Cardiac muscle cell (in vitro differentiated cells and primary cell): Measurements from ENCODE around the gene RNF213. TPM values are rescaled to one million over a fixed set of nuclear protein-coding genes. Genes with fewer than 3 reads are reported as not detected.

Source experiments
- DNase-seq, 2 donors: peaks; one replicate each; pipeline versions ENCODE4 v3.0.0 to v3.0.0-alpha.2; 2010 to 2017; ENCODE audit warnings: low read depth in 1 of 2, low spot score in 1 of 2
- H3K27ac ChIP-seq: fragments of 200-600 bp; sonication (generic); 2 replicates; pipeline ENCODE4 v1.5.1; 2016
- H3K27me3 ChIP-seq: fragments of 200-600 bp; sonication (generic); 2 replicates; pipeline ENCODE4 v1.6.0; 2016; ENCODE audit warnings: control low read depth
- H3K36me3 ChIP-seq: fragments of 200-600 bp; sonication (generic); 2 replicates; pipeline ENCODE4 v1.5.1; 2016; ENCODE audit warnings: control low read depth
- H3K4me1 ChIP-seq: fragments of 200-600 bp; sonication (generic); 2 replicates; pipeline ENCODE4 v1.8.1; 2017; ENCODE audit warnings: low read depth, mild to moderate bottlenecking, mixed run types
- H3K4me3 ChIP-seq: fragments of 200-600 bp; sonication (generic); 2 replicates; pipeline ENCODE4 v1.5.1; 2016; ENCODE audit warnings: mild to moderate bottlenecking
- H3K9me3 ChIP-seq: fragments of 200-600 bp; sonication (generic); 2 replicates; pipeline ENCODE4 v1.5.1; 2017; ENCODE audit warnings: low read depth, mild to moderate bottlenecking, control low read depth
- polyA plus RNA-seq: library from polyadenylated mRNA; unstranded; fragments of >200 nt; fragmentation: Nextera tagmentation; extraction: Ambion mirVana; gene quantifications from 2 replicates; pipeline ENCODE4 v1.2.1, GENCODE V29; 2016
- total RNA-seq: library from RNA; depleted of rRNA; stranded (reverse); fragments of >200 nt; gene quantifications from 2 replicates; pipeline ENCODE4 v1.2.3, GENCODE V29; 2016
- TF ChIP-seq, protein P1 (sequence below): IDR thresholded peaks from 2 replicates; pipeline ENCODE4 v1.5.1; 2012; ENCODE audit warnings: low read depth, mild to moderate bottlenecking, low read length

Gene RNF213
- total and polyA plus RNA-seq, 2 experiments from 2014 or later = 11.5 to 24.9 TPM

DNA sequence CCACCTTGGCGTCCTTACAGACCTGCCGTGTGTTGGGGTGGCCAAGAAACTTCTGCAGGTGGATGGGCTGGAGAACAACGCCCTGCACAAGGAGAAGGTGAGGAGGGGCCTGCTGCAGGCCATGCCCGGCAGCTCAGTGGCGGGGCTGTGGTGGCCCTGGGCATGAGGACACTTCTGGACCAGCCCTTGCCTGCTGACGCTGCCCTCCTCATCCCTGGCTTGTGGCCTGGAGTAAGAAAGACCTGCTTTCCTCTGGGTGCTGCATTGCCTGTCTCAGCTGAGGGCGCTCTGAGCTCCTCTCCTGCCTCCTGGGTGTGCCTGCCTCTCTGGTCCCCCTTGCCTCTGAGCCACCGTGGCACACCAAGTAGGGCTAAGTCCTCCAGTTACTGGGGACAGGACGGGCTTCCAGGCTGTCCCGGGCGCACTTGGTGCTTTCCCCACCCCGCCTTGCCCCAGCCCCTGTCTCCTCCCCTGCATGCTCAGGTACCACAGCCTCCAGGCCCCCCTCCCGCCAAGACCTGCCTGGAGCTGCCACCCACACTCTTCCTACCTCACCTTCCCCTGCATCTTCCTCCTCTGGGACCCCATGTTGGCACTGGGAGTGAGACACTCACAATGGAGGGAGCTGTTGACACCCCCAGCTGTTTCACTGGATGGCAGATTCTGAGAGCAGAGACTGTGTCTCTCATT, 163.0 kb downstream of the RNF213 start:
- Histone ChIP-seq H3K27ac (no peak overlapping the region), H3K36me3 (no peaks in the 10 kb centered on the region), H3K4me1 (no peaks in the 10 kb centered on the region), H3K27me3 (no peaks in the 10 kb centered on the region), H3K4me3 (no peak overlapping the region), H3K9me3 (no peaks in the 10 kb centered on the region)
- TF ChIP-seq, protein P1, sequence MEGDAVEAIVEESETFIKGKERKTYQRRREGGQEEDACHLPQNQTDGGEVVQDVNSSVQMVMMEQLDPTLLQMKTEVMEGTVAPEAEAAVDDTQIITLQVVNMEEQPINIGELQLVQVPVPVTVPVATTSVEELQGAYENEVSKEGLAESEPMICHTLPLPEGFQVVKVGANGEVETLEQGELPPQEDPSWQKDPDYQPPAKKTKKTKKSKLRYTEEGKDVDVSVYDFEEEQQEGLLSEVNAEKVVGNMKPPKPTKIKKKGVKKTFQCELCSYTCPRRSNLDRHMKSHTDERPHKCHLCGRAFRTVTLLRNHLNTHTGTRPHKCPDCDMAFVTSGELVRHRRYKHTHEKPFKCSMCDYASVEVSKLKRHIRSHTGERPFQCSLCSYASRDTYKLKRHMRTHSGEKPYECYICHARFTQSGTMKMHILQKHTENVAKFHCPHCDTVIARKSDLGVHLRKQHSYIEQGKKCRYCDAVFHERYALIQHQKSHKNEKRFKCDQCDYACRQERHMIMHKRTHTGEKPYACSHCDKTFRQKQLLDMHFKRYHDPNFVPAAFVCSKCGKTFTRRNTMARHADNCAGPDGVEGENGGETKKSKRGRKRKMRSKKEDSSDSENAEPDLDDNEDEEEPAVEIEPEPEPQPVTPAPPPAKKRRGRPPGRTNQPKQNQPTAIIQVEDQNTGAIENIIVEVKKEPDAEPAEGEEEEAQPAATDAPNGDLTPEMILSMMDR = no peak
- no peak for DNase-seq

DNA sequence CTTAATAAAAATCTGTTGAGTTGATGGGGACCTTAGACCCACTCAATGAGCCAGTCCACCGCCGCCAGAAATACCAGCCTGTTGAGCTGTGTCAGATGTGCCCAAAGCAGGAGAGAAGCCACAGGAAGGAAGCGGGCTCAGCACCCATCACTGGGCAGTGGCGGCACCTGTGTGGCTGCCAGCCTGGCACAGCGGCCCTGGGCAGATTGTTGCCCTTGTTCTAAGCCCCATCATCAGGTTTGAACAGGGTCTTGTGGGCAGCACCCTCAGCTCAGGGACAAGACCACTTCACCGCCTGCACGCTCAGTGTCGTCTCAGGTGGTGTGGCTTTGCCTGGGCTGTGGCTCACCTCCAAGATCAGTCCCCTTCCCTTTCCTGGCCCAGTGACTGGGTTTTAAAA, 163.6 kb downstream of the RNF213 start:
- H3K4me1 ChIP-seq = no peaks in the 10 kb centered on the region
- no peak for DNase-seq
- H3K27ac ChIP-seq = no peak overlapping the region
- H3K4me3 ChIP-seq = no peak overlapping the region
- H3K9me3 ChIP-seq = no peaks in the 10 kb centered on the region
- no peaks in the 10 kb centered on the region for H3K36me3 ChIP-seq
- H3K27me3 ChIP-seq = no peaks in the 10 kb centered on the region
- TF ChIP-seq, protein P1 = no peak

DNA sequence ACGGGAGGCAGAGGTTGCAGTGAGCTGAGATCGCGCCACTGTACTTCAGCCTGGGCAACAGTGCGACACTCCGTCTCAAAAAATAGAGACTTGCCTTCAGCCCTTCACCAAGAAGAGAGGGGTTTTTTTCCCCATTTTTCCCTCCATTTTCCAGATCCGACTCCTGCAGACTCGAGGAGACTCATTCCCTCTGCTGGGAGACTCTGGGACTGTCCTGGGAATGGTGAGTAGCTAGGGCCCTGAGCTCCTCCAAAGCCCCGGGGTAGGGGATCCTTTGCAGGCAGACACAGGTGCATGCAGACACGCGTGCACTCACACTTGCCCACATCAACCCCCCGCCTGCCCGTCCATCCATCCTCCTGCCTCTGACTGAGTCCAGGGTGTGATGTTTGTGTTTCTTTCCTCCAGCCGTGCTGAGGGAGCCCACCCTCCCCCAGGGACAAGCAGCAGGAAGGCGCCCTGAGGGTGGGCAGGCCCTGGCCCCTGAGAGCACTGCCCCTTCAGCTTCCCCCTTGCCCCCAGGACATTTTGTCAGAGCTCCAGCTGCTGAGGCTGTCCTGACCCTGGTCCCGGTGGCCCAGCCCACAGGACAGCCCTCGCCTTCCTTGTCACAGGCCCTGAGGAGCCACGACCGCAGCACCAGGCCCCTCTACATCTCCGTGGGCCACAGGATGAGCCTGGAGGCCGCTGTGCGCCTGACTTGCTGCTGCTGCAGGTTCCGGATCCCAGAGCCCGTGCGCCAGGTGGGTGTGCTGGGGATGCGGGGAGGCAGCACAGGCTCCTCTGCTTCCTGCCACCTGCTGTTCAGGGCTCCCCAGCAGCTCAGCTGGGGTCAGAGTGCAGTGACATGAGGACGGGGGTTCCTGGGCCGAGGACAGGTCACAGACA, 164.5 kb downstream of the RNF213 start:
- no peaks in the 10 kb centered on the region for H3K4me1 ChIP-seq
- H3K4me3 ChIP-seq = no peak overlapping the region
- H3K36me3 ChIP-seq = no peaks in the 10 kb centered on the region
- TF ChIP-seq, protein P1 = no peak
- no peaks in the 10 kb centered on the region for H3K27me3 ChIP-seq
- no peak for DNase-seq
- H3K27ac ChIP-seq = no peak overlapping the region
- no peaks in the 10 kb centered on the region for H3K9me3 ChIP-seq

DNA sequence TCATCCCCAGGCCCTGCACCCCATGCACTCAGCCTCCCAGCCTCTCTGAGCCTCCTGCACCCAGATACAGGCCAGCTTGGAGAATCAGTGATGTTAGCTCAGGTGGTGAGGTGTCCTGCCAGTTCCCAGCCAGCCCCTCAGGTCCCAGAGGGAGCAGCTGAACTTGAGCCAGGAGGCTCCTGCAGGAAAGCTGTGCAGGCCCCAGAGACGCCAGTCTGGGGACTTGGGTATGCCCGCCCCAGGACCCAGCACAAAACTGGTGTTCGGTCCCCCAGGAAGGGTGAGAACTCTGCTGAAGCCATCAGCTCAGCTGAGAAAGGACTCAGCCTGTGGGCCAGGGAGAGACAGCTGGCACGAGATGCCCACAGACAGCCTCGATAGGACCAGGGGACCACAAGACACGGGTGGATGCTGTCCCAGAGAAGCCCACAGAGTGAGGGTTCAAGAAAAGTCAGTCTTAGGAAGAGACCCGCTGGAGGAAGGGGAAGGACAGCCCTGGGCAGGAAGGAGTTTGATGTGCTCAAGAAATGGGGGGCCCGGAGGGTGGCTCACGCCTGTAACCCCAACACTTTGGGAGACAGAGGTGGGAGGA, 165.3 kb downstream of the RNF213 start:
- Histone ChIP-seq H3K4me1 (no peaks in the 10 kb centered on the region), H3K27ac (no peak overlapping the region), H3K4me3 (no peak overlapping the region), H3K9me3 (no peaks in the 10 kb centered on the region), H3K27me3 (no peaks in the 10 kb centered on the region), H3K36me3 (no peaks in the 10 kb centered on the region)
- no peak for DNase-seq
- TF ChIP-seq, protein P1 = no peak

DNA sequence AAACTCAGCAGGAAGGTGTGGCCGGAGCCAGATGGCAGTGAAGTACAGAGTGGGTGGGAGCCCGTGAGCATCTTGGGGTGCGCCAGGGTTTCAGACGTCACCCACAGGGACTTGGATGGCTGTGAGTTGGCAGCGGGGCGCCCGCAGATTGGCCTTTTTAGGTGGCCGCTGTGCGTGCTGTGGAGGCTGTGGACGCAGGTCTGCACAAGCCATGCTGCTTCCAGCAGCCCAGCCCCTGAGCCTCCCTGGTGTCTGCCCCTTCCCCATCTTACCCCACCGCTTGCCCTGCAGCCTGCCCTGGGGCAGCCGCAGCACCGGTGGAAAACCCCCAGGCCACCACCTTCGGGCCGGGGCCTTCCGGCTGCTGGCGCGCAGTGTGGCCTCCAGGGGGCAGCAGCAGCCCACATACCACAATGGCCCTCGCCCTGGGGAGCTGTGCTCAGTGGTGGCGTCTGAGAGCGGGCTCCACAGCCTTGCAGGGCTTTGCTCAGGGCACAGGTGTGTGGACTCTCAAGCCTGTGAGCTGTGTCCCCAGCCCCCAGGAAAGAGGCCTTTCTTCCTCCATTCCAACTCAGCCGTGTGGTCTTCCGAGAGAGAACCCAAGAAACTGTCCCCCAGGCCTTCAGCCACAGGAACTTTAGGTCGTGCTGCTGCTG, 166.1 kb downstream of the RNF213 start:
- Histone ChIP-seq H3K4me1 (no peaks in the 10 kb centered on the region), H3K4me3 (no peak overlapping the region), H3K9me3 (no peaks in the 10 kb centered on the region), H3K27ac (no peak overlapping the region), H3K27me3 (no peaks in the 10 kb centered on the region), H3K36me3 (no peaks in the 10 kb centered on the region)
- TF ChIP-seq, protein P1 = peak; percentile 90
- peak; percentile 68 to 85 for DNase-seq
